CD14-positive monocyte (primary cell): ENCODE results near the gene EGLN1. TPM values are rescaled to one million over a fixed set of nuclear protein-coding genes. Genes with fewer than 3 reads are reported as not detected.

Experiments
- DNase-seq, 3 donors: peaks; one replicate each; pipeline ENCODE4 v3.0.0-alpha.2; 2011 to 2022
- H2AFZ ChIP-seq: 2 replicates; pipeline ENCODE4 v1.6.0; 2012; ENCODE audit warnings: mild to moderate bottlenecking, low read depth, low read length, inconsistent platforms; ENCODE audit not compliant: insufficient read depth, poor library complexity, severe bottlenecking
- H3K27ac ChIP-seq, 2 donors: 1 replicate in 1 of 2; 2 replicates in 1 of 2; pipeline ENCODE4 v1.5.1; 2012 to 2013; ENCODE audit warnings: low read length in 2 of 2, control low read depth in 1 of 2, inconsistent platforms in 1 of 2, low read depth in 1 of 2, mild to moderate bottlenecking in 1 of 2
- H3K27me3 ChIP-seq, 2 donors: one replicate each; pipeline versions ENCODE4 v1.6.0 to v1.6.1; 2011 to 2013; ENCODE audit warnings: low read length in 2 of 2; ENCODE audit not compliant: control insufficient read depth in 2 of 2, insufficient read depth in 2 of 2
- H3K36me3 ChIP-seq, 2 donors: replicated peaks in 1 of 2; 1 replicate in 1 of 2; 2 replicates in 1 of 2; pipeline versions ENCODE4 v1.5.1 to v1.6.1; 2012 to 2013; ENCODE audit warnings: low read length in 2 of 2, control low read depth in 1 of 2, inconsistent platforms in 1 of 2, mild to moderate bottlenecking in 1 of 2; ENCODE audit not compliant: insufficient read depth in 2 of 2, control insufficient read depth in 1 of 2
- H3K4me1 ChIP-seq, 2 donors: 1 replicate in 1 of 2; 2 replicates in 1 of 2; pipeline versions ENCODE4 v1.5.1 to v1.6.1; 2012 to 2013; ENCODE audit warnings: low read length in 2 of 2, control low read depth in 1 of 2, inconsistent platforms in 1 of 2, mild to moderate bottlenecking in 1 of 2, moderate library complexity in 1 of 2; ENCODE audit not compliant: insufficient read depth in 2 of 2, control insufficient read depth in 1 of 2
- H3K4me2 ChIP-seq: replicated peaks from 2 replicates; pipeline ENCODE3; 2012; ENCODE audit warnings: low read length, moderate library complexity, mild to moderate bottlenecking; ENCODE audit not compliant: poor library complexity, severe bottlenecking; ENCODE audit errors: extremely low read depth
- H3K4me3 ChIP-seq, 3 experiments: fragments of 200-600 bp in 1 of 3; sonication (generic) in 1 of 3; replicated peaks in 1 of 3; 1 replicate in 2 of 3; 2 replicates in 1 of 3; pipeline ENCODE4 v1.5.1; 2011 to 2013; ENCODE audit warnings: low read length in 3 of 3, mild to moderate bottlenecking in 3 of 3, control low read depth in 2 of 3, low read depth in 2 of 3, inconsistent platforms in 1 of 3, moderate library complexity in 1 of 3
- H3K79me2 ChIP-seq: 2 replicates; pipeline ENCODE4 v1.6.0; 2012; ENCODE audit warnings: mild to moderate bottlenecking, control low read depth, inconsistent platforms, low read length, moderate library complexity; ENCODE audit not compliant: insufficient read depth
- H3K9ac ChIP-seq: 2 replicates; pipeline ENCODE4 v1.6.0; 2017; ENCODE audit warnings: low read length, mild to moderate bottlenecking; ENCODE audit not compliant: insufficient read depth, poor library complexity, severe bottlenecking
- H3K9me3 ChIP-seq, 2 donors: replicated peaks in 1 of 2; 1 replicate in 1 of 2; 2 replicates in 1 of 2; pipeline versions ENCODE4 v1.5.1 to v1.6.1; 2012 to 2013; ENCODE audit warnings: low read length in 2 of 2, control low read depth in 1 of 2; ENCODE audit not compliant: control insufficient read depth in 1 of 2, insufficient read depth in 1 of 2
- H4K20me1 ChIP-seq: 2 replicates; pipeline ENCODE4 v1.6.0; 2012; ENCODE audit warnings: mild to moderate bottlenecking, low read length, control low read depth, moderate library complexity; ENCODE audit not compliant: insufficient read depth
- H3K27ac Mint-ChIP-seq, 7 donors: one replicate each; pipeline ENCODE4 v1.8.0; 2020; ENCODE audit warnings: mild to moderate bottlenecking in 7 of 7, mixed read lengths in 7 of 7, moderate library complexity in 6 of 7, inconsistent platforms in 2 of 7
- H3K27me3 Mint-ChIP-seq, 3 donors: one replicate each; pipeline ENCODE4 v1.8.0; 2021 to 2022; ENCODE audit warnings: low read depth in 3 of 3, mild to moderate bottlenecking in 3 of 3, mixed read lengths in 3 of 3, moderate library complexity in 3 of 3, inconsistent platforms in 1 of 3
- H3K36me3 Mint-ChIP-seq, 2 donors: one replicate each; pipeline ENCODE4 v1.8.0; 2020; ENCODE audit warnings: mixed read lengths in 2 of 2, inconsistent platforms in 1 of 2, mild to moderate bottlenecking in 1 of 2
- H3K4me1 Mint-ChIP-seq: one replicate; pipeline ENCODE4 v1.8.0; 2020; ENCODE audit warnings: mild to moderate bottlenecking, mixed read lengths
- H3K4me3 Mint-ChIP-seq, 2 donors: one replicate each; pipeline ENCODE4 v1.8.0; 2020; ENCODE audit warnings: mild to moderate bottlenecking in 2 of 2, mixed read lengths in 2 of 2, moderate library complexity in 1 of 2
- H3K9me3 Mint-ChIP-seq, 7 donors: one replicate each; pipeline ENCODE4 v1.8.0; 2020 to 2022; ENCODE audit warnings: mixed read lengths in 7 of 7, mild to moderate bottlenecking in 6 of 7, moderate library complexity in 6 of 7, inconsistent platforms in 2 of 7
- CTCF ChIP-seq: fragments of 200-600 bp; IDR thresholded peaks from one replicate; pipeline ENCODE4 v1.8.0; 2022; ENCODE audit warnings: antibody characterized with exemption, mild to moderate bottlenecking
- WGBS: methylation state at CpG from one replicate; pipeline ENCODE4 v1.1.5; 2013; ENCODE audit warnings: missing lambda C conversion rate; ENCODE audit not compliant: insufficient coverage; 5-methylcytosine and 5-hydroxymethylcytosine counted together
- intact Hi-C, 2 donors: fragments of 100-400 bp; cut with micrococcal nuclease; formaldehyde crosslinking; loops; one replicate each; pipeline versions ENCODE4 v1.15.0 to v1.15.1; 2023
- polyA plus RNA-seq, 3 donors: library from polyadenylated mRNA; depleted of rRNA in 1 of 3; unstranded in 2 of 3; stranded (reverse) in 1 of 3; fragments of 300-500 nt in 2 of 3; fragments of >200 nt in 1 of 3; fragmentation: Illumina TruSeq in 2 of 3; gene quantifications; 1 replicate in 2 of 3; 2 replicates in 1 of 3; pipeline ENCODE4 v1.2.3, GENCODE V29; 2012 to 2021

The EGLN1 gene
- polyA plus RNA-seq, 3 donors, result 12.9 to 27.7 (median 23.1) TPM

- H3K9me3 ChIP-seq, result no peaks in the 10 kb centered on the region
- H3K4me1 Mint-ChIP-seq, result peaks cover 45% of the 10 kb centered on the region
- no peak overlapping the region for H3K9ac ChIP-seq
- no peaks in the 10 kb centered on the region for H3K9me3 Mint-ChIP-seq
- peaks cover 91% of the 10 kb centered on the region for H3K79me2 ChIP-seq
- H3K4me1 ChIP-seq, result peaks cover 16 to 25% of the 10 kb centered on the region in 2 donors
- H3K27ac ChIP-seq, result no peak overlapping the region
- H3K4me3 Mint-ChIP-seq, result no peak overlapping the region
- no peak overlapping the region for H3K4me2 ChIP-seq
- peaks cover 5 to 28% of the 10 kb centered on the region in 2 donors for H3K36me3 Mint-ChIP-seq
- H3K27me3 ChIP-seq, result no peaks in the 10 kb centered on the region
- H3K27ac Mint-ChIP-seq, result peak overlapping the region in 1 of 7 donors; percentile 58
- no peaks in the 10 kb centered on the region for H3K36me3 ChIP-seq
- H3K27me3 Mint-ChIP-seq, result no peaks in the 10 kb centered on the region
- no peak overlapping the region for H2AFZ ChIP-seq
- no peak for TF ChIP-seq CTCF
- 100% methylated on average over 1 of the region's 1 CpG for WGBS
- no peak overlapping the region for H3K4me3 ChIP-seq
- intact Hi-C loops, result no loop called here
- no peak for DNase-seq
- H4K20me1 ChIP-seq, result peaks cover 96% of the 10 kb centered on the region
These were observed 29.5 kb downstream of the EGLN1 start for GRCh38 chr1:231392389-231393131.

GRCh38 chr1:231390071-231390470 lies 32.0 kb downstream of the EGLN1 start:
- Histone ChIP-seq H3K27ac (no peak overlapping the region), H3K4me3 (no peak overlapping the region), H3K9me3 (no peaks in the 10 kb centered on the region), H3K9ac (no peak overlapping the region), H3K4me1 (peaks cover 7 to 11% of the 10 kb centered on the region in 2 donors), H4K20me1 (peaks cover 96% of the 10 kb centered on the region), H2AFZ (no peak overlapping the region), H3K36me3 (no peaks in the 10 kb centered on the region), H3K4me2 (no peak overlapping the region), H3K27me3 (no peaks in the 10 kb centered on the region), H3K79me2 (peaks cover 93% of the 10 kb centered on the region)
- peaks cover 3 to 24% of the 10 kb centered on the region in 2 donors for H3K36me3 Mint-ChIP-seq
- intact Hi-C loops, result no loop called here
- peaks cover 26% of the 10 kb centered on the region for H3K4me1 Mint-ChIP-seq
- peak in 1 of 3 donors; percentile 60 for DNase-seq
- H3K4me3 Mint-ChIP-seq, result no peak overlapping the region
- no CpG with 5 or more reads among the region's 2 CpGs for WGBS
- no peaks in the 10 kb centered on the region for H3K9me3 Mint-ChIP-seq
- no peak for TF ChIP-seq CTCF
- peak overlapping the region in 2 of 7 donors; percentile 37 to 69 for H3K27ac Mint-ChIP-seq
- no peaks in the 10 kb centered on the region for H3K27me3 Mint-ChIP-seq
